ENCODE data around the gene CFAP46. TPM values are rescaled to one million over a fixed set of nuclear protein-coding genes. Genes with fewer than 3 reads are reported as not detected.

CFAP46 gene
- total and polyA plus RNA-seq, 2 donors (not counting 1 experiment from before 2014, with no cell fraction given) = 0.07 TPM; not detected in 1

GRCh38 chr10:132776186-132776585, 166.2 kb downstream of the CFAP46 start:
- POLR2A ChIA-PET = no interaction called here
- H3K4me1 ChIP-seq (ENCODE audit: control insufficient read depth in 2 of 2, insufficient read depth in 2 of 2, low read length in 2 of 2) = no peaks in the 10 kb centered on the region
- WGBS (ENCODE audit: insufficient coverage) = 95% methylated on average over 18 of the region's 18 CpGs
- H3K9ac ChIP-seq (ENCODE audit: low read length) = no peak overlapping the region
- H3K27ac ChIP-seq (ENCODE audit: low read length in 2 of 2) = no peak overlapping the region
- H3K79me2 ChIP-seq (ENCODE audit: control insufficient read depth, insufficient read depth, low read length) = no peaks in the 10 kb centered on the region
- H3K4me2 ChIP-seq (replicated peaks; ENCODE audit: low read depth, low read length, poor library complexity, severe bottlenecking) = no peak overlapping the region
- peaks cover 0 to 37% of the 10 kb centered on the region in 2 experiments for H3K36me3 ChIP-seq (replicated peaks in 1 of 2; ENCODE audit: control extremely low read depth in 1 of 2, control insufficient read depth in 1 of 2, extremely low read depth in 1 of 2, insufficient read depth in 2 of 2, low read length in 1 of 2)
- H3K9me3 ChIP-seq (ENCODE audit: control extremely low read depth in 1 of 3, control insufficient read depth in 2 of 3, insufficient read depth in 1 of 3, low read length in 2 of 3) = peaks cover 0 to 17% (median 0%) of the 10 kb centered on the region in 3 donors
- Mint-ChIP-seq H3K27ac (no peak overlapping the region), H3K4me1 (no peaks in the 10 kb centered on the region), H3K4me3 (no peak overlapping the region), H3K27me3 (no peaks in the 10 kb centered on the region), H3K9me3 (ENCODE audit: insufficient read depth) (no peaks in the 10 kb centered on the region)
- no peak overlapping the region for H2AFZ ChIP-seq (ENCODE audit: insufficient read depth, low read depth, low read length, poor library complexity, severe bottlenecking)
- ATAC-seq (ENCODE audit: low read depth) (no peak), DNase-seq (no peak)
- H3K27me3 ChIP-seq (replicated peaks in 1 of 4; ENCODE audit: control extremely low read depth in 1 of 4, control insufficient read depth in 3 of 4, insufficient read depth in 4 of 4, low read length in 3 of 4) = no peaks in the 10 kb centered on the region
- CTCF ChIA-PET = no interaction called here
- intact Hi-C loops (cut with micrococcal nuclease) = no loop called here
- peaks cover 36% of the 10 kb centered on the region for H4K20me1 ChIP-seq (ENCODE audit: control insufficient read depth, insufficient read depth, low read length, poor library complexity, severe bottlenecking)
- H3K4me3 ChIP-seq (ENCODE audit: control extremely low read depth in 1 of 5, extremely low read depth in 1 of 5, insufficient read depth in 1 of 5, low read depth in 2 of 5, low read length in 4 of 5) = no peak overlapping the region
- TF ChIP-seq EZH2 (IDR thresholded peaks at IDR 0.05; ENCODE audit: borderline replicate concordance, insufficient read depth, low read depth, low read length, poor library complexity, severe bottlenecking) = no peak
- TF ChIP-seq, protein P1, sequence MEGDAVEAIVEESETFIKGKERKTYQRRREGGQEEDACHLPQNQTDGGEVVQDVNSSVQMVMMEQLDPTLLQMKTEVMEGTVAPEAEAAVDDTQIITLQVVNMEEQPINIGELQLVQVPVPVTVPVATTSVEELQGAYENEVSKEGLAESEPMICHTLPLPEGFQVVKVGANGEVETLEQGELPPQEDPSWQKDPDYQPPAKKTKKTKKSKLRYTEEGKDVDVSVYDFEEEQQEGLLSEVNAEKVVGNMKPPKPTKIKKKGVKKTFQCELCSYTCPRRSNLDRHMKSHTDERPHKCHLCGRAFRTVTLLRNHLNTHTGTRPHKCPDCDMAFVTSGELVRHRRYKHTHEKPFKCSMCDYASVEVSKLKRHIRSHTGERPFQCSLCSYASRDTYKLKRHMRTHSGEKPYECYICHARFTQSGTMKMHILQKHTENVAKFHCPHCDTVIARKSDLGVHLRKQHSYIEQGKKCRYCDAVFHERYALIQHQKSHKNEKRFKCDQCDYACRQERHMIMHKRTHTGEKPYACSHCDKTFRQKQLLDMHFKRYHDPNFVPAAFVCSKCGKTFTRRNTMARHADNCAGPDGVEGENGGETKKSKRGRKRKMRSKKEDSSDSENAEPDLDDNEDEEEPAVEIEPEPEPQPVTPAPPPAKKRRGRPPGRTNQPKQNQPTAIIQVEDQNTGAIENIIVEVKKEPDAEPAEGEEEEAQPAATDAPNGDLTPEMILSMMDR (IDR thresholded peaks at IDR 0.05) = no peak

- no peaks in the 10 kb centered on the region for H3K27me3 Mint-ChIP-seq
- CTCF ChIA-PET = no interaction called here
- Histone ChIP-seq H3K36me3 (replicated peaks in 1 of 2; ENCODE audit: control extremely low read depth in 1 of 2, control insufficient read depth in 1 of 2, extremely low read depth in 1 of 2, insufficient read depth in 2 of 2, low read length in 1 of 2) (peaks cover 0 to 39% of the 10 kb centered on the region in 2 experiments), H3K27ac (ENCODE audit: low read length in 2 of 2) (no peak overlapping the region), H3K4me1 (ENCODE audit: control insufficient read depth in 2 of 2, insufficient read depth in 2 of 2, low read length in 2 of 2) (no peaks in the 10 kb centered on the region), H2AFZ (ENCODE audit: insufficient read depth, low read depth, low read length, poor library complexity, severe bottlenecking) (no peak overlapping the region), H3K4me2 (replicated peaks; ENCODE audit: low read depth, low read length, poor library complexity, severe bottlenecking) (no peak overlapping the region), H3K79me2 (ENCODE audit: control insufficient read depth, insufficient read depth, low read length) (no peaks in the 10 kb centered on the region), H4K20me1 (ENCODE audit: control insufficient read depth, insufficient read depth, low read length, poor library complexity, severe bottlenecking) (peaks cover 36% of the 10 kb centered on the region), H3K9me3 (ENCODE audit: control extremely low read depth in 1 of 3, control insufficient read depth in 2 of 3, insufficient read depth in 1 of 3, low read length in 2 of 3) (peaks cover 0 to 22% (median 0%) of the 10 kb centered on the region in 3 donors), H3K4me3 (ENCODE audit: control extremely low read depth in 1 of 5, extremely low read depth in 1 of 5, insufficient read depth in 1 of 5, low read depth in 2 of 5, low read length in 4 of 5) (no peak overlapping the region), H3K9ac (ENCODE audit: low read length) (no peak overlapping the region), H3K27me3 (replicated peaks in 1 of 4; ENCODE audit: control extremely low read depth in 1 of 4, control insufficient read depth in 3 of 4, insufficient read depth in 4 of 4, low read length in 3 of 4) (no peaks in the 10 kb centered on the region)
- ATAC-seq (ENCODE audit: low read depth) (no peak), DNase-seq (no peak)
- H3K9me3 Mint-ChIP-seq (ENCODE audit: insufficient read depth) = no peaks in the 10 kb centered on the region
- no peak overlapping the region for H3K4me3 Mint-ChIP-seq
- POLR2A ChIA-PET = no interaction called here
- H3K4me1 Mint-ChIP-seq = no peaks in the 10 kb centered on the region
- no peak overlapping the region for H3K27ac Mint-ChIP-seq
- WGBS (ENCODE audit: insufficient coverage) = 92% methylated on average over 21 of the region's 22 CpGs
- TF ChIP-seq, protein P1 (IDR thresholded peaks at IDR 0.05) = no peak
- TF ChIP-seq EZH2 (IDR thresholded peaks at IDR 0.05; ENCODE audit: borderline replicate concordance, insufficient read depth, low read depth, low read length, poor library complexity, severe bottlenecking) = no peak
- intact Hi-C loops (cut with micrococcal nuclease) = no loop called here
Measured at GRCh38 chr10:132774902-132775863, 167.2 kb downstream of the CFAP46 start.
